Measurements from ENCODE around the gene DIP2B.
A peak's percentile ranks its signal among the peaks of the same experiment; 100 is the strongest.

Gene DIP2B

GRCh38 chr12:50655374-50655921 is 150.7 kb downstream of the DIP2B start:
- TF ChIP-seq JUND (IDR thresholded peaks at IDR 0.05; ENCODE audit: low read depth), result no peak
- in situ Hi-C loops (cut with HindIII; ENCODE audit: low pct_unique_long_range_greater_than_20kb, low sequenced_read_pairs), result no loop called here
- DNase-seq (ENCODE audit: low read depth in 1 of 2, low spot score in 1 of 2), result no peak

GRCh38 chr12:50659260-50659659 is 154.5 kb downstream of the DIP2B start:
- no peak for DNase-seq (ENCODE audit: low read depth in 1 of 2, low spot score in 1 of 2)
- in situ Hi-C loops (cut with HindIII; ENCODE audit: low pct_unique_long_range_greater_than_20kb, low sequenced_read_pairs), result no loop called here
- TF ChIP-seq JUND (IDR thresholded peaks at IDR 0.05; ENCODE audit: low read depth), result no peak

GRCh38 chr12:50659690-50660424 is 155.1 kb downstream of the DIP2B start:
- TF ChIP-seq JUND (IDR thresholded peaks at IDR 0.05; ENCODE audit: low read depth), result no peak
- in situ Hi-C loops (cut with HindIII; ENCODE audit: low pct_unique_long_range_greater_than_20kb, low sequenced_read_pairs), result no loop called here
- DNase-seq (ENCODE audit: low read depth in 1 of 2, low spot score in 1 of 2), result no peak

- DNase-seq (ENCODE audit: low read depth in 1 of 2, low spot score in 1 of 2), result no peak
- in situ Hi-C loops (cut with HindIII; ENCODE audit: low pct_unique_long_range_greater_than_20kb, low sequenced_read_pairs), result no loop called here
- TF ChIP-seq JUND (IDR thresholded peaks at IDR 0.05; ENCODE audit: low read depth), result no peak
These were observed 155.6 kb downstream of the DIP2B start for GRCh38 chr12:50660425-50660822.

GRCh38 chr12:50661300-50662115 is 156.7 kb downstream of the DIP2B start:
- DNase-seq (ENCODE audit: low read depth in 1 of 2, low spot score in 1 of 2), result no peak
- in situ Hi-C loops (cut with HindIII; ENCODE audit: low pct_unique_long_range_greater_than_20kb, low sequenced_read_pairs), result no loop called here
- no peak for TF ChIP-seq JUND (IDR thresholded peaks at IDR 0.05; ENCODE audit: low read depth)

- in situ Hi-C loops (cut with HindIII; ENCODE audit: low pct_unique_long_range_greater_than_20kb, low sequenced_read_pairs), result no loop called here
- no peak for TF ChIP-seq JUND (IDR thresholded peaks at IDR 0.05; ENCODE audit: low read depth)
- no peak for DNase-seq (ENCODE audit: low read depth in 1 of 2, low spot score in 1 of 2)
These were observed 157.3 kb downstream of the DIP2B start for GRCh38 chr12:50662116-50662510.

- in situ Hi-C loops (cut with HindIII; ENCODE audit: low pct_unique_long_range_greater_than_20kb, low sequenced_read_pairs), result no loop called here
- no peak for TF ChIP-seq JUND (IDR thresholded peaks at IDR 0.05; ENCODE audit: low read depth)
- DNase-seq (ENCODE audit: low read depth in 1 of 2, low spot score in 1 of 2), result peak in 1 of 2 experiments; percentile 51
These were observed 160.4 kb downstream of the DIP2B start for GRCh38 chr12:50665170-50665569.

GRCh38 chr12:50665609-50666008 is 160.8 kb downstream of the DIP2B start:
- no peak for TF ChIP-seq JUND (IDR thresholded peaks at IDR 0.05; ENCODE audit: low read depth)
- in situ Hi-C loops (cut with HindIII; ENCODE audit: low pct_unique_long_range_greater_than_20kb, low sequenced_read_pairs), result no loop called here
- no peak for DNase-seq (ENCODE audit: low read depth in 1 of 2, low spot score in 1 of 2)

- no peak for TF ChIP-seq JUND (IDR thresholded peaks at IDR 0.05; ENCODE audit: low read depth)
- in situ Hi-C loops (cut with HindIII; ENCODE audit: low pct_unique_long_range_greater_than_20kb, low sequenced_read_pairs), result no loop called here
- no peak for DNase-seq (ENCODE audit: low read depth in 1 of 2, low spot score in 1 of 2)
These were observed 161.2 kb downstream of the DIP2B start for GRCh38 chr12:50666023-50666422.

GRCh38 chr12:50672158-50672557 is 167.4 kb downstream of the DIP2B start:
- no peak for DNase-seq (ENCODE audit: low read depth in 1 of 2, low spot score in 1 of 2)
- TF ChIP-seq JUND (IDR thresholded peaks at IDR 0.05; ENCODE audit: low read depth), result no peak
- in situ Hi-C loops (cut with HindIII; ENCODE audit: low pct_unique_long_range_greater_than_20kb, low sequenced_read_pairs), result no loop called here

GRCh38 chr12:50676756-50677155 is 172.0 kb downstream of the DIP2B start:
- in situ Hi-C loops (cut with HindIII; ENCODE audit: low pct_unique_long_range_greater_than_20kb, low sequenced_read_pairs), result no loop called here
- TF ChIP-seq JUND (IDR thresholded peaks at IDR 0.05; ENCODE audit: low read depth), result no peak
- no peak for DNase-seq (ENCODE audit: low read depth in 1 of 2, low spot score in 1 of 2)

- in situ Hi-C loops (cut with HindIII; ENCODE audit: low pct_unique_long_range_greater_than_20kb, low sequenced_read_pairs), result no loop called here
- no peak for TF ChIP-seq JUND (IDR thresholded peaks at IDR 0.05; ENCODE audit: low read depth)
- peak in 1 of 2 experiments; percentile 16 for DNase-seq (ENCODE audit: low read depth in 1 of 2, low spot score in 1 of 2)
These were observed 173.1 kb downstream of the DIP2B start for GRCh38 chr12:50677858-50678257.

Data from T47D (cell line).